ENCODE data around the gene PTGR2.
"Not testable (repeated sequence)": the region's sequence is repeated elsewhere in the genome, so short reads cannot be mapped to it uniquely, and the experiment has no call there.

PTGR2 gene

DNA sequence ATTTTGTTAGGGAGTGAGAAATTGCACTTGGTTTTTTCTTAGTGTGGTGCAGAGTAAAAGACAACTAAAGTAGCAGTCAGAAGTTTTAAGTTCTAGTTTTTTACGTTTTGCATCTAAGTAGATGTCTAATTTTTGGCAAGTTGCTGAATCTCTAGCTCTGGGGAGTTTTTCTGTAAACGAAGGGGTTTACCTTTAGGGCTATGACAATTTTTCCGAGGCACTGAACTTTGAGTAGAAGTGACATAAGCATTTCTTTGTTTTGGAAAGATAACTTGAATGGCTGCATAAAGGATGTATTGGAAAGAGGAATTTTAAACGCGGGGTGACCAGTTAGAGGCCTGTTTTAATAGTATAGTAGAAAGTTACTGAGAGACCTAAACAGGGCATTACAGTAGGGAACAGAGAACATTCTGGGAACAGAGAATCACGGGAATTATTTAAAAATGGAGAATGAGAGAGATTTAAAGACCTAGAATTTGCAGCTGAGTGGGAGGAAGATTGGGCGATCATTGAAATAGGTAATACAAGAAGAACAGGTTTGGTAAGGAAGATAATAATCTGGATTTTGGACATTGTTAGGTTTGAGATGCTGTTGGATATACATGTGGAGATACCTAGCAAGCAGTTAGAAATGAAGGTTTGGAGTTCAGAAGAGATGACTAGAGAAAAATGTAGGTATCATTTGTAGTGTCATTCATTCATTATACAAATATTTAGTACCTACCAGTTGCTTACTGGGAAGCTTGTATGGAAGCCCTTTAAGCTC is 36.2 kb downstream of the PTGR2 start:
- DNase-seq (ENCODE audit: low spot score): no peak
- TF ChIP-seq, protein P1, sequence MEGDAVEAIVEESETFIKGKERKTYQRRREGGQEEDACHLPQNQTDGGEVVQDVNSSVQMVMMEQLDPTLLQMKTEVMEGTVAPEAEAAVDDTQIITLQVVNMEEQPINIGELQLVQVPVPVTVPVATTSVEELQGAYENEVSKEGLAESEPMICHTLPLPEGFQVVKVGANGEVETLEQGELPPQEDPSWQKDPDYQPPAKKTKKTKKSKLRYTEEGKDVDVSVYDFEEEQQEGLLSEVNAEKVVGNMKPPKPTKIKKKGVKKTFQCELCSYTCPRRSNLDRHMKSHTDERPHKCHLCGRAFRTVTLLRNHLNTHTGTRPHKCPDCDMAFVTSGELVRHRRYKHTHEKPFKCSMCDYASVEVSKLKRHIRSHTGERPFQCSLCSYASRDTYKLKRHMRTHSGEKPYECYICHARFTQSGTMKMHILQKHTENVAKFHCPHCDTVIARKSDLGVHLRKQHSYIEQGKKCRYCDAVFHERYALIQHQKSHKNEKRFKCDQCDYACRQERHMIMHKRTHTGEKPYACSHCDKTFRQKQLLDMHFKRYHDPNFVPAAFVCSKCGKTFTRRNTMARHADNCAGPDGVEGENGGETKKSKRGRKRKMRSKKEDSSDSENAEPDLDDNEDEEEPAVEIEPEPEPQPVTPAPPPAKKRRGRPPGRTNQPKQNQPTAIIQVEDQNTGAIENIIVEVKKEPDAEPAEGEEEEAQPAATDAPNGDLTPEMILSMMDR (IDR thresholded peaks at IDR 0.05; ENCODE audit: extremely low read depth, missing control alignments): no peak

DNA sequence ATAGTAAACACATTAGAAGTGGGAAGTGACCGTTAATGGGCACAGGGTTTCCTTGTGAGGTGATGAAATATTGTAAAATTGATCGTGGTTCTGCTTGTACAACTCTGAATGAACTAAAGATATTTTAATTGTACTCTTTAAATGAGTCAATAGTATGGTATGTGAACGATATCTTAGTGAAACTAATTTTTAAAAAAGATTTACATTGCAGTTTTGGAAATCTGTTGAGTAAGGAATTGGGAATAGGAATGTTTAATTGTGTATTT is 36.8 kb downstream of the PTGR2 start:
- TF ChIP-seq, protein P1 (IDR thresholded peaks at IDR 0.05; ENCODE audit: extremely low read depth, missing control alignments): no peak
- DNase-seq (ENCODE audit: low spot score): no peak

DNA sequence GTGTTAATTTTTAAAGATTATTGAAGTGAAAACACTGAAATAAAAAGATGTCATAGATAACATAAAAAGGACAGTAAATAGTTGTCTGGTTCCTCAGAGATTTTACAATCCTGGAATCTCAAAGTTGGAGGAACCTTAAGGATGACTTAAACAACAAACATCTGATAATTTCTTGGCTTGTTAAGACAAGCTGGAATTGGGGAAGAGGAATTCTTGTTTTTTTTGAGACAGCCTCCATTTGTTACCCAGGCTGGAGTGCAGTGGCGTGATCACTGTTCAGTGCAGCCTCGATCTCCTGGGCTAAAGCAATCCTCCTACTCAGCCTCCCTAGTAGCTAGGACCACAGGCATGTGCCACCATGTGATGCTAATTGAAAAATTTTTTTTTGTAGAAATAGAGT is 37.3 kb downstream of the PTGR2 start:
- TF ChIP-seq, protein P1 (IDR thresholded peaks at IDR 0.05; ENCODE audit: extremely low read depth, missing control alignments): no peak
- DNase-seq (ENCODE audit: low spot score): no peak

DNA sequence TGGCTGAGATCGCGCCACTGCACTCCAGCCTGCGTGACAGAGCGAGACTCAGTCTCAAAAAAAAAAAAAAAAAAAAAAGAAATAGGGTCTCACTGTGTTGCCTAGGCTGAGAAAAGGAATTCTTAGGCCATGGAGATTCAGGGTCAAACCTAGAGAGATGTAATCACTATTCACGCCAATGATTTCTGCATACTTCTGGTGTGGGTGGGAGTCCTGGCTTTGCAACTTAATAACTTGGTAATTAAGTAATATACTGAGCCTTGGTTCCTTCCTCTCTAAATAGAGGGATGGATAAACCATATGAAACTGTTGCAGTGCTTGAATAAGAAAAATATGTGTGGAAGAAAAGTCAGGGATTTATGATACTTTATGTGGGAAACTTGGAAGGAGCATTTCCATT is 37.7 kb downstream of the PTGR2 start:
- DNase-seq (ENCODE audit: low spot score): no peak
- TF ChIP-seq, protein P1 (IDR thresholded peaks at IDR 0.05; ENCODE audit: extremely low read depth, missing control alignments): no peak

DNA sequence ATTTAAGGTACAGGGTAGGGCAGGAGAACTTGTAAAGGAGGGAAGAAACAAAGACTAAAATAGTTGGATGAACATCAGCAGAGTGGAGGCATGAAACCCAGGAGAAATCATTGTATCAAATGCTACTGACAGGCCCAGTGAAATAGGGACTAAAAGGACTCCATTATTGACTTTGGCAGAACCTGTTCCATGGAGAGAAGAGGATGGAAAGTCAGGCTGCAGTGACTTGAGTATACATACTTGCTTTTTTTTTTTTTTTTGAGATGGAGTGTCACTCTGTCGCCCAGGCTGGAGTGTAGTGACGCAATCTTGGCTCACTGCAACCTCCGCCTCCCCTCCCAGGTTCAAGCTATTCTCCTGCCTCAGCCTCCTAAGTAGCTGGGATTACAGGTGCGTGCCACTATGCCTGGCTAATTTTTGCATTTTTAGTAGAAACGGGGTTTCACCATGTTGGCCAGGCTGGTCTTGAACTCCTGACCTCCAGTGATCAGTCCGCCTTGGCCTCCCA is 42.6 kb downstream of the PTGR2 start:
- DNase-seq (ENCODE audit: low spot score): not testable (repeated sequence)

DNA sequence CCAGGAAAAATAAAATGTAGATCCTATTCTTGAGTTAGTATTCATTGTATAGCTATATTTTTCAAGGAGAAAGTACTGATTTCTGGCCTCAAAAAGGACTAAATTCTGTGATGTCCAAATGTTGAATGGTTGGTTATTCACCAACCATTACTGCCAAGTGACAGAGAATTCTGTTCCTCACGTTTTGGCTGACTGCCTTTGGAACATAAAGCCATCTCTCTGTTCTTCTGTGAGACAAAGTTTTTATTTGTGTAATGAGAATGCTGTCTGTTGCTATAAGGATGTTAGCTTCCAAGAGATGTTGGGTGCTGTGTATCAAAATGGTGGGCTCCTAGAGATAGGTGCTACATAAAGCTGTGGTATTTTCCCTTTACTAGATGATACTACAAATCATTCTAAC is 44.3 kb downstream of the PTGR2 start:
- no peak for DNase-seq (ENCODE audit: low spot score)

DNA sequence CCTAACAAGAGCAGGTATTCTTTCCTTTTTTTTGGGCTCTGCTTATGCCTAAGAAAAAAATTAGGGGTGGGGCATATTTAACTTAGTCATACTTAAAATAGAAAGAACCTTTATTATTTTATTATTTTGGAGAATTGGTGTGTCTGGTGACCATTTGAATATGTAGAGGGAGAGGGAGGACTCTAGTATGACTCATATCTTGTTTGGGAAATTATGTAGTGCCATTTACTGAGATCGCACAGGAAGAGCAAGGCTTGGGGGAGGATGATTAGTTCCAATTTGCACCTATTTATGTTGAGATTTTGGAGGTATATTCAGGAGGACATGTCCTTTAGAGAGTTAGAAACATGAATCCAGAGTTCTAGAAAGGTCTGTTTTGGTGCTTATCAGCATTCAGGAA is 44.9 kb downstream of the PTGR2 start:
- no peak for DNase-seq (ENCODE audit: low spot score)

More for the DNA sequence above, 44.3 kb downstream of the PTGR2 start:
- TF ChIP-seq, protein P1 (IDR thresholded peaks at IDR 0.05; ENCODE audit: extremely low read depth, missing control alignments): no peak

More for the DNA sequence above, 44.9 kb downstream of the PTGR2 start:
- TF ChIP-seq, protein P1 (IDR thresholded peaks at IDR 0.05; ENCODE audit: extremely low read depth, missing control alignments): no peak
